Measurements from ENCODE around the gene GABARAP.
"Not testable (repeated sequence)": the region's sequence is repeated elsewhere in the genome, so short reads cannot be mapped to it uniquely, and the experiment has no call there.

The GABARAP gene

DNA sequence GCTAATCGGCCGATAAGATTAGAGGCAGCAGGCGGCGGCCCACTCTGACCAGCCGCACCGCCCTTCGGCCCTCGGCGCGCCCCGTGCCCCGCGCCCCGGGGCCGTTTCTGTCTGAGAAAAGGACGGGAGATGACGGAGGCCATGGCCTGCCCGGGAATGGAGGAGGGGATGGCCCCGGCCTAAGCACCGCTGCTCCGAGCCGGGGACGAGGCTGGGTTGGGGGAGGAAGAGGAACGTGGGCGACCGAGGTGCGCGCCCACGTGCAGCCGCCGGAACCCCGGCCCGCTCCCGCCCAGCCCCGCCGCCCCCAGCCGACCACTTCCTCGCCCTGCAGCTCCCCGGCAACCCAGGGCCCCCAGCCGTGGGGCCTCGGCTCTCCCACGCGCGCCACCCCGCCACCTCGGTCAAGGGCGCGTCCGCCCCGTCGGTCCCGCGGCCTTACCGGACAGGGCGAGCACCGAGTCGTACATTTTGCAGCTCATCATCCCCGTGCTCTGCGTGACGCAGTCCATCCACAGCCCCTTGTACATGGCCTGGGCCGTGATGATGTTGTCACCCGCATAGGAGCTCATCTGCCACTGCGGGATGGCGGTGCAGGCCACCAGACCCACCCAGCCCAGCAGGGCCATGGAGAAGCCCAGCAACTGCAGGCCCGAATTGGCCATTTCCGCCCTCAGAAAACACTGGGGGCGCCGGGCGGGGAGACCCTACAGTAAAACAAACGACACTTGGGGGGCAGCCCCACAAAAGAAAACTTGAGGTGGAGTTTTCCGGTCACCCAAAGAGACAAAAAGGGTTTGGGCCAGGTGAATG lies 19.3 kb upstream of the GABARAP start:
- DNase-seq (ENCODE audit: low read depth in 2 of 3, low spot score in 1 of 3): no peak

DNA sequence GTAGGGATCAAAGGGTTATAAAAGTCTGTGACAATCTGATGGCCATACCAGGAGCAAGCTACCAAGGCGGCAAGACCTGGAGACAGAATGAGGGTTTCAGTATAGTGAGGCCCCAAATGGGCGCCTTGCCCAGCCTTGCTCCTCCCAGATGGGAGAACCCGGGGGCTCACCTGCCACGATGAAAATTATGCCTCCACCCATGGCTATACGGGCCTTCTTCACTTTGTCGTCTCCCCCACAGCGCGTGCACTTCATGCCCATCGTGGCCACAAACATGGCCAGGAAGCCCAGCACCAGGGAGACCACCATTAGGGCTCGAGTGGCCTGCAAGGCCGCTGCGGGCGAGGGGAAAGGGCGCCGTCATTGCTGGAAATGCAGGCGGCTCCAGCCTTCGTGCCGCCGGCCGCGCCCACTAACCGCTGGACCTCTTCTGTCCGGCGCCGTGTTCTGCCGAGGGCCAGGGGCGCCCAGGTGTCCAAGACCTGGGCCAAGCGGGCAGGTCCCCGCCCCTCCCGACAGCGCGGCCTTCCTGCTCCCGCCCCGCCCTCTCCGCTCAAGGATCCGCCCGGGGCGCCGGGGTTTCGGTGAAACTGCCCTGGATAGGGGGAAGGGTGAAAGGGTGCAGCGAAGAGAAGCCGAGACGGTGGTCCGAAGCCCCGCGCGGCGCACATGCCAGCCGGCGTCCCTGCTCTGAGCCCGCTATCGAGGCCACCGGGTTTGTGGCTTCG lies 18.6 kb upstream of the GABARAP start:
- DNase-seq (ENCODE audit: low read depth in 2 of 3, low spot score in 1 of 3): no peak

DNA sequence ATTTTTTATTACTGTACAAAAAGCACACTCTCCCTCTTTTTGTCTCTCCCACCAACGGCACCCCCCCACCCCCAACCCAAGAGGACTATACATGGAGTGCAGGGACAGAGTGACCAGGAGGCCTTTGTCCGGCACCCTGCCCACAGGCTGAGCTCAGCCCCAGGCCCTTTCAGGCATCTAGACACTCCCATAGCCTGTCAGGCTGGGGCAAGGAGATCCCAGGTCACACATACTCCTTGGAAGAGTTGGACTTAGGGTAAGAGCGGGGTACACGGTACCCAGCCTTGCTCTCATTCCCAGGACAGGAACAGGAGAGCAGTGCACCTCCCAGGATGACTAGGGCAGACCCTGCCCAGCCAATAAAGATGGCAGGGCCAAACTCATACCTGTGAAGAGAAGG lies 17.9 kb upstream of the GABARAP start:
- no peak for DNase-seq (ENCODE audit: low read depth in 2 of 3, low spot score in 1 of 3)

DNA sequence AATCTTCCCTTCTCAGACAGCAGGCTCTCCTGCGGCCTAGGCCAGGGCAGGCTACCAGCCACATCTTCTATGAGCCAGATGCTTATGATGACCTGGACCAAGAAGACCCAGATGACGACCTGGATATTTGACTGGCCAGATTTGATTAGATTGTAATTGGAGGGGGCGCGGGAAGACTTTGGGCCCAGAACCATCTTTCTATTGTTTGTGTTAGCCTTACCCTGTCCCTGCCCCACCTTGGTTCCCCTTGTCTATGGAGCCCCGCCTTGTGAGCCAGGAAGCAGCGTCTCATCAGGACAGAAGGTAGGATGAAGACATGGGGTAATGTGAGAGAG lies 17.3 kb upstream of the GABARAP start:
- DNase-seq (ENCODE audit: low read depth in 2 of 3, low spot score in 1 of 3): no peak

DNA sequence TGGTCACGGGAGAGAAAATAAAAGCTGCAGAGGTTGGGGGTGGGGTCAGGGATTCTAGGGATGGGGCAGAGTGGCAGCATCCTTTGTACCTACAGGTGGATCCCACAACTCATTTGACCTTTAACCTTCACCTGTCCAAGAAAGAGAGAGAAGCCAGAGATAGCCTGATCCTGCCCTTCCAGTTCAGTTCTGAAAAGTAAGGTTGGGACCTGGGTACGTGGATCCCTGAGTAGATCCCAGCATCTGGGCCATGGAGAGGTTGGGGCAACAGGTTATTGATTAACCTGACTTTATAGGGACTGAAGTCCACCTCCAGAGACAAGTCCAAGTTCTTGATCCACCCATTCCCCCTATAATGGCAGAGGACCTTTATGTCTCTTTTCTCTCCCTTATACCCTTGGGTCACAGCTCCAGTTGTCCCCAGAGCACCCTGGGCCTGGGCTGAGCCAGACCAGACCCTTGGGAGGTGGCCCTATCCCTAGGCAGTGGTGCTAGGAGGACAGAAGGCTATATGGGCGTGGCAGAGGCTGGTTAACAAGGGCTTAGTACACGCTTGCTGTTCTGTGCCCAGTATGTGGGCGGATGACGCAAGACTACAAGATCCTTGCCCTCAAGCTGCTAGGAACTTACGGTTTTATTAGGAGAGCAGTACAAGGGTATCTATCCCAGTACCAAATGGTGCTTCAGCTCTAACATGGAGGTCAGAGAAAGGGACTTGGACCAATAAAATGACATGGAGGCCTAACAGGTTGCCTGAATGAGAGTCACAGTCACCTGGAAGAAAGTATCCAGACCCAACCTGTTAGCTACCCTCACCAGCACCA lies 16.7 kb upstream of the GABARAP start:
- DNase-seq (ENCODE audit: low read depth in 2 of 3, low spot score in 1 of 3): no peak

DNA sequence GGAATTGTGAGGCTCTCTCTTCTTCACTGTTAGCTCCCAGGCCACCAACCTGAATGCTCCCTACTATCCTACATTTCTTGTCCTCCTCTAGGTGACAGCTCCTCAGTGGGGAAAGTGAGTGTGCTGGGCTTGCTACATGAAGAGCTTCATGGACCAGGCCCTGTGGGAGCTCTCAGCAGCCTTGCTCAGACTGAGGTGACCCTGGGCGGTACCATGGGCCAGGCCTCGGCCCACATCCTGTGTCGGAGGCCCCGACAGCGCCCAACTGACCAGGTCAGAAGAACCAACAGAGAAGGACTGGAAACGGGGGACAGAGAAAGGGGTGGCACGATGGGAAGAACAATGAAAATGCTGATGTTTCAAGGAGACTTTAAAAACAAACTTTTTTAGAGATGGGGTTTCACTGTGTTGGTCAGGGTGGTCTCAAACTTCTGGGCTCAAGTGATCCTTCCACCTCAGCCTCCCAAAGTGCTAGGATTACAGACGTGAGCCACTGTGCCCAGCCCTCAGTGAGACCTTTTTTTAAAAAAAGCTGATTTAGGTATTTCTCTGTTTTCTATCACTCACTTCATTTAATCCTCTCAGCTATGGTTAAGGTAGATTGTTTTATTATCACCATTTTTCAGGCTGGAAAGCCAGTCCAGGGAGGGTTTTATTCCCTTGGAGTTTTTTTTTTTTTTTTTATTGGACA lies 14.7 kb upstream of the GABARAP start:
- DNase-seq (ENCODE audit: low read depth in 2 of 3, low spot score in 1 of 3): no peak

DNA sequence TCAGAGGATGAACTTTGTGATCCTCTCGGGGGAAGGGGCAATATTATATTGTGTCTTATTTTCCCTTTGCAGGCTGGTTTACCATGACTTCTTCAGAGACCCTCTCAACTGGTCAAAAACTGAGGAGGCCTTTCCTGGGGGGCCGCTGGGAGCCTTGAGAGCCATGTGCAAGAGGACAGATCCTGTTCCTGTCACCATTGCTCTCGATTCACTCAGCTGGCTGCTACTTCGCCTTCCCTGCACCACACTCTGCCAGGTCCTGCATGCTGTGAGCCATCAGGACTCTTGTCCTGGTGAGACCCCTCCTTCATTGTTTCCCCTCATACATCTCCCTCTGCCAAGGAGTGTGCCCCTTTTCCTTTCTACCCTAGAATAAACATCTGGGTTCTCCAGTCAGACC lies 12.3 kb upstream of the GABARAP start:
- DNase-seq (ENCODE audit: low read depth in 2 of 3, low spot score in 1 of 3): no peak

DNA sequence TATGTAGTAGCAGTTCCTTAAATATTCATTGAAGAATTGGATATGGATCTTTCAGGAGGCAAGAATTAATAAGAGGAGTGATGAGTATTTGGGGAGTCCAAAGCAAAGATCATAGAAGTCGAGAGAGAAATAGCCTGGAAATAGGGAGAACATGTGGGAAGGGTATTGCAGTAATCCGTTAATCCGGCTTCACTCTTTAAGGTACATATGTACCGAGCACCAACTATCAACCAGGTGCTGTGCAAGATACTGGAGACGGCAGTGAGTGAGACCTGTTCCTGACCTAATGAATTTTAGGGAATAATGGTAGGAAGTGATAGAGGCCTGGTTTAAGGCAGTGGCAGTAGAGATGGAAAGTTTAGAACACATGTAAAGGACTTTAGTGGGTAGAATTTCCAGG lies 10.8 kb upstream of the GABARAP start:
- no peak for DNase-seq (ENCODE audit: low read depth in 2 of 3, low spot score in 1 of 3)

DNA sequence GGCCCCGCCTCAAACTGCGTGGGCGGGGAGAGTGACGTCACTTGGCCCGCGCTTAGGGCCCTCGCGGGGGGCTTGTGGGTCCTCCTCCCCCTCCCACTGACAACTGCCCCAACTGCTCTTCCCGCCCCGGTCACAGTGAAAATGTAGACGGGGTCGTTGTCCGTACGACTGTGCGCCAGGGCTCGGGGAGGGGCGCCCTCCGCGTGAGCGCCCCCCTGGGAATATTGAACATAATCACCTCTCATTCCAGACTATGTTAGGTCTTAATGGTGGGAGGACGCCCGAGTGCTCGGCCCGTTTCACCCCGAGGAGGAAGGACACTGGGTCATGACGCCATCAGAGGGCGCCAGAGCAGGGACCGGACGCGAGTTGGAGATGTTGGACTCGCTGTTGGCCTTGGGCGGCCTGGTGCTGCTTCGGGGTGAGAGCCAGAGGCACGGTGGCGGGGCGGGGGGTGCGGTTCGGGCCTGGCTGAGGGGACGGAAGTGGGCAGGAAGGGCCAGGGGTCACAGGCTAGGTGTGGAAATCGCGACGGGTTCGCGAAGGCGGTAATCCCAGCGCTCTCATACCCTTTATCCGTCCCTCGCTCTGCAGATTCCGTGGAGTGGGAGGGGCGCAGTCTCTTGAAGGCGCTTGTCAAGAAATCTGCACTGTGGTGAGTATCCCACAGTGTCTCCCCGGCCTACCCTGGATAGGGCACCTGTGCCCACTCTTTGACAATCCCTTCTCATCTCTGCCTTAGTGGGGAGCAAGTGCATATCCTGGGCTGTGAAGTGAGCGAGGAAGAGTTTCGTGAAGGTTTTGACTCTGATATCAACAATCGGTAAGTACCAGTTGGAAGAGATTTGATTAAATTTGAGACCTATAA lies 10.2 kb upstream of the GABARAP start, which contains the start of gene ELP5:
TSS of gene ELP5 (plus strand) at position 40 of the 868 bp plus-strand sequence. CDS start at position 376, 336 bp downstream.
- peak; percentile 84 to 88 (median 87) for DNase-seq (ENCODE audit: low read depth in 2 of 3, low spot score in 1 of 3)

DNA sequence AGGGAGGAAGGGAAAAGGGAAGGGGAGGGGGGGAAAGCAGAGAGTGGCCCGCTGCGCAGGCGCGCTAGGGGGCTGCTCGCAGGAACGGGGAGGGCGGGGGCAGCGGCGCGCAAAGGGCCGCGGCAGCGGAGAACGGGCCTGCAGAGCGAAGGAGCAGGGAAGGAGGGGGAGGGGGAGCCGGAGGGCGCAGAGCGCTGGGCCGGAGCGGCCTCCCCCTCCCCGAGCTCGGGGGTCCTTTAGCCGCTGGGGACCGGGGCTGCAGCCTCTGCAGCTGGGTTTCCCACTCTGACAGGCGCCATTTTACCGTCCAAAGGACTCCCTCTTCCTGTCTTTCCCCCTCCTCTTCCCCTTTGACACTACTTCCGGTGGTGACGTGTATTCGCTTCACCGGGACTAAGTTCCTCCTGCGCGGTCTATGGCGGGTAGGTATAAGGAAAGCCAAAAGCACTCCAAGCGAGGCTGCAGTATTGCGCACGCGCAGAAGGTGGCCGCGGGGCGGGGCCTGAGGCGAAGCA lies 9.5 kb upstream of the GABARAP start, which contains the start of gene CTDNEP1:
TSS of gene CTDNEP1 (minus strand) at position 74 of the 515 bp plus-strand sequence. CDS start 438 bp downstream, outside the sequence.
- peak; percentile 96 to 99 (median 98) for DNase-seq (ENCODE audit: low read depth in 2 of 3, low spot score in 1 of 3)

DNA sequence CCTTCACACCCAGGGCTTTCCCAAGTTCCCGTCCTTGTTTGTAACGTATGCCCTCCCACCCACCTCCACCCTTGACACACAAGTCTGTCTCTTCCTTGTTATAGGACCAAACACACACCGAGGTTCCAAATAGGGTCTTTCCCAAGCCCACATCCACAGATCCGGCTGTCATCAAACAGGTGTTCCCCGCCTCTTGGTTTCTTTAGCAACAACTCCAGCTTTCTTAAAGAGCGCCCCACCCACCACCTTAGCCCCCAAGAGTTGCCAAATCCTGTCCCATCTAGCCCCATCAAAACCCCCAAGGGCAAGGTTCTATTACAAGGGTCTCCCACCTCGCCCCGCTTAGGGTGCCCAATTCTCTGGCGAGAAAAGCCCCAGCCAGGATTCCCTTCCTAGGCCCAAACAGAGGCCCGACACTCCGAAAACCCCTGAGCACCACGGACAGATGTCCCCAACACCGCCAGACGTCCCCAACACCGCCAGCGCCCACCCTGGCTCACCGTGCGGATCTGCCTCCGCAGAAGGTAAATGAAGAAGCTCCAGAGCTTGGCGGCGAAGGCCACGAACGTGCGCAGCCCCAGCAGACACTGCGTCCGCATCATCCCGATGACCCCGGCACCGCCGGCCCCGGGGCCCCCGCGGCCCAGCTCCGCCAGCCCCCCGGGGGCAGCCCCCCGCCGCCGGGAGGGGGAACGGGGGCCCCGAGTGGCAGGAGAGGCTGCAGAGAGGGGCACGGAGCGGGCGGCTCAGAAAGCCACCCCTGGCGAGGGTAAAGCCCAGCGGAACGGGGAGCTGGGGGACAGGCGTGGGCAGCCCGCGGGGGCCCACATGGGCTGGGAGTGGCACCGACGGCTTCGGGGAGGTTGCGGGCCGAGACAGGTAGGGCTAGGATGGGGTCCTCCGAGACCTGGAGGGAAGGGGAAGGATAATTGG lies 8.7 kb upstream of the GABARAP start:
- no peak for DNase-seq (ENCODE audit: low read depth in 2 of 3, low spot score in 1 of 3)

DNA sequence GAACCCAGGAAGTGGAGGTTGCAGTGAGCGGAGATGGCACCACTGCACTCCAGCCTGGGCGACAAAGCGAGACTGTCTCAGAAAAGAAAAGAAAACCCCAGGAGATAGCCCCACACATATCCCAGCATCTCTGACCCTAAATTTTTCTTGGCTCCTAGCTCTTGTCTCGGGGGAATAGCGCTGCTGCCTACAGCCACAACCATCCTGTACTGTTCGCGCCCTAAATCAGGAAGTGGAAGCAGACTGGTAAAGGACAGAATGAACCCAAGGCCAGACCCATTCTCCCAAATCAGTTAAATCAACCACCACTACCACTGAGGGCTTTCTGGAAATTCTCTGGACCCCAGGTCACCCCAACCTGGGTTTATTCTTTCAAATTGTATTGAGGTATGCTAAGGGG lies 7.6 kb upstream of the GABARAP start:
- DNase-seq (ENCODE audit: low read depth in 2 of 3, low spot score in 1 of 3): no peak

DNA sequence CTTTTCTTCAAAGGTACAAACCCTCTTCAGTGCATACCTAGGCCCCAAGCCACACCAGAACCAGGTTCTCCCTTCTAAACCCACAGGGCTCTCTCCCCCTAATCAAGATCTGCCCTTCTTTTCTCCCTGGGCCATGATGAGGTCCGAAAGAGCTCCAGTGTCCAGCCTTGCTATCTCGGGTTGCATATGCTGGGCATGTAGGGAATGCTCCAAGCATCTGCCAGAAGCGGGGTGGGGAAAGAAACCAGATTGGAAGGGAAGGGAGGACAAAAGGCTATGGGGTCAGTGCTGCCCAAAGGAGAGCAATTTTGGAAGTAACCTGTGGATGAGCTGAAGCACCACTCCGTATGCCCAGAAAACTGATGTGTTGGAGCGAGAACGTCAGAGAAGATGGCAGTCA lies 7.0 kb upstream of the GABARAP start:
- DNase-seq (ENCODE audit: low read depth in 2 of 3, low spot score in 1 of 3): no peak

DNA sequence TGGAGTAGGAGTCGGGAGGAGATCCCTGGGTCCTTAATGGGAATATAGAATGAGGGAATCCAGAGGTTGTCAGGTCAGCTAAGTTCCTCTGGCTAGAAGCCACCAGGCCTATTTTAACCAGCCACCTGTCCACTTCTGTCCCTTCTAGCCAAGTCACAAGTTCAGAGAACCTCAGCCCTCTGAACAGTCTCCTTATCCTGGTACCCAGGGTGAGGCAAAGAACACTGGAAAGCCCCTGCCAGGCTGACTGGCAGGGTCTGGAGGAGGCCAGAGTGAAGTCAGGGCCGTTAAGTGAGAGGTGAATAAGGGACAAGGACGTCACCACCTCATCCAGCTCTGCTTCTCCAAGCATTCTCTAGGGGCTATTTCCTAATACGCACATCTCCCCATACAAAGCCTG lies 6.5 kb upstream of the GABARAP start:
- no peak for DNase-seq (ENCODE audit: low read depth in 2 of 3, low spot score in 1 of 3)

DNA sequence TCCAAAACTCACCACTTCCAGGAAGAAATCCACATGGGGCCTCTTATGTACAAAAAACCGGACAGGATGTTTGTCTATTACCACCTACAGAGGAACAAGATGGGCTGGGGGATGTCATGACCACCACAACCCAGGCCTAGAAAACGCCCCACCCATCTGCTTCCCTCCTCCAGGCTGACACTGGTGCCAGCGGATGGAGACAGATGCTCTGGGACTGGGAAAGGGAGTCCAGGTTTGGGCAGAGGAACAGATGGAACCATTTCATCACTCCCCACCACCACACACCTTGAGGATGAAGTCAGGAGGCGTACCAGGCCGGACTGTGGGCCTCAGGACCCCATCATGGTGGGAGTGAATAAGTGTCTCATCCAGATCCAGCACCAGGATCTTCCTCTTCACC lies 4.5 kb upstream of the GABARAP start:
- no peak for DNase-seq (ENCODE audit: low read depth in 2 of 3, low spot score in 1 of 3)

DNA sequence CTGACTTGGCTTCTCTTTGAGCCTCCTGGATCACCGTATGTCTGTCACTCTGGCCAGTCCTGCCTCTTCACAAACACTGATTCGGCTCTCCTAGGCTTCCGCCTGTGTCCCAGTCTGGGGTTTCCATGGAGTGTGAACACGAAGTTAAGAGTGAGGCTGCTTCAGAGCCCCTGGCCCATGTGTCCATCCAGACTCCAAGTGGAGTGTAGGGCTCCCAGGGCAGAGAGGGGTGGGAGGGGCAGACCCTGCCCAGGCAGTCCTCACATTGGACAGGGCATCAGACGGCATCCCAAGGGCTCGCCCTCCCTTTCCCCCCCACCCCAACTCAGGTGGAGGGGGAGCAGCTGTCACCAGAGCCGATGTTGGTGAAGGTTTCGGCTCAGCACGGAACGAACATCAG lies 1.6 kb upstream of the GABARAP start:
- not testable (repeated sequence) for DNase-seq (ENCODE audit: low read depth in 2 of 3, low spot score in 1 of 3)

DNA sequence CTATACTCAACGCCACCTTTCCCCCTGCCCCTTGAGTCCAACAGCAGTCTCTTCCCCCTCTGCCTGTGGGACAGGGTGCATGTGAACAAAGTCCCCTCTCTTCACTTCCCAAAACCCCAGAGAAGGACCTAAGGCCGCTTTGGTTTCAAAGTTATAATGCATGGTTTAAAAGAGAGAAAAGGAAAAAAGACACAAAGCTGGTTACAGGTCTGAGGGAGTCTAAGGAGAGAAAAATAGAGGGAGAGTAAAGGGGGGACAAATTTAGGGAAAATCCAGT lies 1.1 kb upstream of the GABARAP start:
- DNase-seq (ENCODE audit: low read depth in 2 of 3, low spot score in 1 of 3): no peak

DNA sequence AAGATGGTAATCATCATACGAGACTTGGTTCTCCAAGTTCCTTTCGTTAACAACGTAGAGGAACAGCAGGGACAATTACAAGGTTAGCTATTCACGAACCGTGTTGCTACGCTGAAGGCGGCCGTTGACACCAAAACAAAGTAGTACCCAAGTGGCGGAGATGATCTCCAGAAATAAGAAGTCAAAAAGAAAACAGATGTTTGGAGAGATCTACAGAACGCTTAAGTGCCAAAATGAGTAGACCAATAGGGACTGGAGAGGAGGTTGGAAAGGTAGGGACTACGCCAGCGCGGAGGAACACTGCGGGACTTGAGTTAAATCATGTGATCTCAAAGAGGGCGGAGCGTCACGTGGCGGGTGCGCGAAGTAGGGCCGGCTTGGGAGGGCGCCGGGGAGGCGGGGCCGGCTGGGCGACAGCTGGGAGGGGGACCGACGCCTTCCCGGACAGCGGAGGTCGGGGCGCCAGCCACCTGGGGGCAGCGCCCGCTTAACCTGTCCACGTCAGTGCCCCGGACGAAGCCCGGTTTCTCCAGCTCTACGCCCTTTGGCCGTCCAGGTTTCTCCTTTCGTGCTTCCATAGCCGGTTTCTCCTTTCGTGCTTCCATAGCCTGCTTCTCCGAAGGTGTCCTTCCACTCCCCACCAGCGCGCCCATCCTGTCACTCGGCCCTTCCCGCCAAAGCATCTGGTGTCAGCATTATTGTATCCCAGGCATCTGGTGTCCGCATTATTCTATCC lies 636 bp upstream of the GABARAP start:
- peak; percentile 82 to 88 (median 87) for DNase-seq (ENCODE audit: low read depth in 2 of 3, low spot score in 1 of 3)
